HEK293 (cell line): Measurements from ENCODE around the gene RAN.

ENCODE experiments used
- CTCF ChIA-PET: fragments of 350-600 bp; formaldehyde crosslinking; extraction: SDS; loops from one replicate; lab custom pipeline; 2021; ENCODE audit warnings: antibody characterized with exemption; lab: Yijun Ruan, JAX
- POLR2A ChIA-PET: fragments of 300-600 bp; formaldehyde crosslinking; extraction: SDS; loops from one replicate; lab custom pipeline; 2020; ENCODE audit warnings: antibody characterized with exemption, inconsistent platforms; lab: Yijun Ruan, JAX
- H3K27ac ChIP-seq: fragments of 200-500 bp; sonication (Bioruptor generic); 2 replicates; pipeline ENCODE4 v1.5.1; 2014; ENCODE audit warnings: low read depth, low read length, control low read depth, inconsistent platforms; ENCODE audit errors: extremely low read depth
- H3K36me3 ChIP-seq, 2 experiments: fragments of 200-500 bp in 1 of 2; sonication (Bioruptor generic) in 1 of 2; 1 replicate in 1 of 2; 2 replicates in 1 of 2; pipeline ENCODE4 v1.5.1; 2014 to 2017; ENCODE audit warnings: inconsistent platforms in 2 of 2, low read length in 2 of 2; ENCODE audit not compliant: control insufficient read depth in 2 of 2, insufficient read depth in 1 of 2
- H3K4me1 ChIP-seq: fragments of 200-500 bp; sonication (Bioruptor generic); 2 replicates; pipeline ENCODE4 v1.5.1; 2014; ENCODE audit warnings: mild to moderate bottlenecking, low read length, inconsistent platforms; ENCODE audit not compliant: control insufficient read depth, insufficient read depth
- H3K4me3 ChIP-seq: 2 replicates; pipeline ENCODE4 v1.5.1; 2011; ENCODE audit warnings: low read depth, mild to moderate bottlenecking, control low read depth, low read length, moderate library complexity
- H3K9me3 ChIP-seq: fragments of 200-500 bp; sonication (Bioruptor generic); 2 replicates; pipeline ENCODE4 v1.5.1; 2014; ENCODE audit warnings: low read depth, low read length, inconsistent platforms; ENCODE audit not compliant: control insufficient read depth, insufficient read depth
- MEIS1 ChIP-seq: sonication (generic); formaldehyde crosslinking; IDR thresholded peaks from 2 replicates; pipeline ENCODE4 v1.8.1; 2022; ENCODE audit warnings: missing genetic modification reagents, mild to moderate bottlenecking, borderline replicate concordance
- MZF1 ChIP-seq: fragments of 450-650 bp; formaldehyde crosslinking; IDR thresholded peaks from 2 replicates; pipeline ENCODE4 v1.5.1; 2017; ENCODE audit warnings: missing biosample characterization, missing genetic modification characterization, borderline replicate concordance
- OVOL3 ChIP-seq: fragments of 450-650 bp; formaldehyde crosslinking; IDR thresholded peaks from 2 replicates; pipeline ENCODE4 v1.5.1; 2016; ENCODE audit warnings: missing biosample characterization, missing genetic modification characterization
- YY1 ChIP-seq: fragments of 450-650 bp; formaldehyde crosslinking; IDR thresholded peaks from 2 replicates; pipeline ENCODE4 v1.5.1; 2018; ENCODE audit warnings: missing biosample characterization, missing genetic modification characterization
- ZFHX2 ChIP-seq: fragments of 450-650 bp; formaldehyde crosslinking; conservative IDR thresholded peaks from 2 replicates; pipeline ENCODE4 v1.5.1; 2016; ENCODE audit warnings: missing biosample characterization, missing genetic modification characterization
- ZFP41 ChIP-seq: fragments of 450-650 bp; formaldehyde crosslinking; IDR thresholded peaks from 2 replicates; pipeline ENCODE4 v1.5.1; 2016; ENCODE audit warnings: missing biosample characterization, missing genetic modification characterization, borderline replicate concordance
- ZNF140 ChIP-seq: fragments of 450-650 bp; formaldehyde crosslinking; IDR thresholded peaks from 2 replicates; pipeline ENCODE4 v1.5.1; 2016; ENCODE audit warnings: missing biosample characterization, missing genetic modification characterization
- ZNF2 ChIP-seq: fragments of 450-650 bp; formaldehyde crosslinking; IDR thresholded peaks from 2 replicates; pipeline ENCODE4 v1.5.1; 2016; ENCODE audit warnings: missing biosample characterization, missing genetic modification characterization
- ZNF292 ChIP-seq: fragments of 450-650 bp; formaldehyde crosslinking; IDR thresholded peaks from 2 replicates; pipeline ENCODE4 v1.5.1; 2016; ENCODE audit warnings: low read depth, missing biosample characterization, missing genetic modification characterization, borderline replicate concordance
- ZNF335 ChIP-seq: fragments of 450-650 bp; formaldehyde crosslinking; conservative IDR thresholded peaks from 2 replicates; pipeline ENCODE4 v1.5.1; 2016; ENCODE audit warnings: missing biosample characterization, missing genetic modification characterization
- ZNF366 ChIP-seq: fragments of 450-650 bp; formaldehyde crosslinking; conservative IDR thresholded peaks from 2 replicates; pipeline ENCODE4 v1.5.1; 2016; ENCODE audit warnings: missing biosample characterization, missing genetic modification characterization
- ZNF394 ChIP-seq: fragments of 450-650 bp; formaldehyde crosslinking; IDR thresholded peaks from 2 replicates; pipeline ENCODE4 v1.5.1; 2016; ENCODE audit warnings: missing biosample characterization, missing genetic modification characterization, mild to moderate bottlenecking, moderate library complexity, borderline replicate concordance
- ZNF416 ChIP-seq: fragments of 450-650 bp; formaldehyde crosslinking; IDR thresholded peaks from 2 replicates; pipeline ENCODE4 v1.5.1; 2016; ENCODE audit warnings: missing biosample characterization, missing genetic modification characterization
- ZNF600 ChIP-seq: fragments of 450-650 bp; formaldehyde crosslinking; IDR thresholded peaks from 2 replicates; pipeline ENCODE4 v1.5.1; 2016; ENCODE audit warnings: missing biosample characterization, missing genetic modification characterization
- ZNF747 ChIP-seq: fragments of 450-650 bp; formaldehyde crosslinking; IDR thresholded peaks from 2 replicates; pipeline ENCODE4 v1.5.1; 2016; ENCODE audit warnings: missing biosample characterization, missing genetic modification characterization
- TF ChIP-seq, protein P1 (sequence below): fragments of 450-650 bp; formaldehyde crosslinking; IDR thresholded peaks from 2 replicates; pipeline ENCODE4 v1.5.1; 2016; ENCODE audit warnings: missing biosample characterization, missing genetic modification characterization
- TF ChIP-seq, protein P2 (sequence below): IDR thresholded peaks from 2 replicates; pipeline ENCODE4 v1.6.1; 2011; ENCODE audit warnings: mild to moderate bottlenecking, low read depth, low read length, borderline replicate concordance
- TF ChIP-seq, protein P3 (sequence below): fragments of 450-650 bp; formaldehyde crosslinking; IDR thresholded peaks from 2 replicates; pipeline ENCODE4 v1.5.0; 2017; ENCODE audit warnings: missing biosample characterization, missing genetic modification characterization, borderline replicate concordance
- TF ChIP-seq, protein P4 (sequence below): fragments of 450-650 bp; formaldehyde crosslinking; IDR thresholded peaks from 2 replicates; pipeline ENCODE4 v1.5.1; 2017; ENCODE audit warnings: missing biosample characterization, missing genetic modification characterization
- TF ChIP-seq, protein P5 (sequence below): fragments of 450-650 bp; formaldehyde crosslinking; IDR thresholded peaks from 2 replicates; pipeline ENCODE4 v1.5.1; 2017; ENCODE audit warnings: missing biosample characterization, missing genetic modification characterization

RAN gene

DNA sequence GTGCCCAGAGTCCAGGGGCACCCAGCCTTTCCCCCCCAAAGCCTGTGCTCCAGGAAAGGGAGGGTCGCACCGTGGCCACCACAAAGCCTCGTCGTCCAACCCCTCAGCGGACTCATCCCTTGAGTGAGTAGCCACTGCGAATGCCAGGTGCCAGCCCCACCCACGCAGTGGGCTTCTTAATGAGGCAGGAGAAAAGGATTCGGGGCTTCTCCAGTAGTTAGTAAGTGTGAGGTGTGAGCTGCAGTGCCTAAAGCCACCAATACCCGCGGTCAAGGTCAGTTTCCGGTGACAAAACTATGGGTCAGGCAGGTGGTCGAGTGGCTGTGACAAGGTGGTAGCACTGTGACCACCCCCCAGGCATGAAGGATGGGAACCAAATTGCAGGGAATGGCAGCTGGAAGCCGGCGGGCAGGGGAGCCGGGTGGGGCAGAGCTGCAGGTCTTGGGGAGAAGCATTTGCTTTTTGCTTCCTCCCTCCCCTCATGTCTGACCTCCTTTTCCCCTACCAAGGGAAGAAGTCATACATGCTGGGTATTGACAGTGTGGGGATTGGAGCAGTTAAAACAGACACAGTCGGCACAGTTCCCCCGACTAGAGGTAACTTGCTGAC is 8.0 kb downstream of the RAN start:
- TF ChIP-seq ZNF366 (tag by site-specific recombination) (no peak), ZNF747 (tag by site-specific recombination) (no peak), MZF1 (tag by site-specific recombination) (0 out of 2 replicates have a peak, but pooled peaks have one; percentile 50), ZFHX2 (tag by site-specific recombination) (peak; percentile 38), ZNF335 (tag by site-specific recombination) (peak; percentile 57), ZFP41 (no peak), ZNF394 (tag by site-specific recombination) (peak; percentile 15; the same call in 1 of the 2 replicates)
- TF ChIP-seq, protein P1, sequence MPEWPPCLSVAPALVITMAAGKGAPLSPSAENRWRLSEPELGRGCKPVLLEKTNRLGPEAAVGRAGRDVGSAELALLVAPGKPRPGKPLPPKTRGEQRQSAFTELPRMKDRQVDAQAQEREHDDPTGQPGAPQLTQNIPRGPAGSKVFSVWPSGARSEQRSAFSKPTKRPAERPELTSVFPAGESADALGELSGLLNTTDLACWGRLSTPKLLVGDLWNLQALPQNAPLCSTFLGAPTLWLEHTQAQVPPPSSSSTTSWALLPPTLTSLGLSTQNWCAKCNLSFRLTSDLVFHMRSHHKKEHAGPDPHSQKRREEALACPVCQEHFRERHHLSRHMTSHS, result no peak
- peaks cover 11 to 26% of the 10 kb centered on the region in 2 experiments for H3K36me3 ChIP-seq
- no peaks in the 10 kb centered on the region for H3K4me1 ChIP-seq
- no peak overlapping the region for H3K4me3 ChIP-seq
- CTCF ChIA-PET, result no interaction called here
- H3K27ac ChIP-seq, result no peak overlapping the region
- POLR2A ChIA-PET, result interaction anchor here (0.8 kb wide), 1 partner anchor 949 kb away, joined by 4 read pairs; no protein-coding TSS in a partner anchor
- no peaks in the 10 kb centered on the region for H3K9me3 ChIP-seq

DNA sequence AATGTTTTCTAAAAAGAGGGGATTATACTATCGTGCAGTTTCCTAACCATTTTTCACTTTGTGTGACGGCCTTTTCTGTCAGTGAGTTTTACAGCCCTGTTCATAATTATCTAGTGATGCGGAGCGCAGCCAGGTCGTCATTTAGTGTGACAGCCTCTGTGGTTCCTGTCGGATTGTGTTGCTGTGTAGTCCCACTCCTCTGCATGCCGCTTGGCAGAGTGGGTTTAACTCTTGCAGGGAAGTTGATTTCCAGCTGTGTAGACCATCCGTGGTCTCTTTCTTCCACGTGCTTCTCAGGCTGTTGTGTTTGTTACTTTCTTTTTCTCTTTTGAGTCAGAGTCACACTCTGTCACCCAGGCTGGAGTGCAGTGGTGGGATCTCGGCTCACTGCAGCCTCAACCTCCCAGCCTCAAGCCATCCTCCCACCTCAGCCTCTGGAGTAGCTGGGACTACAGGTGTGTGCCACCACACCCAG is 8.6 kb downstream of the RAN start:
- Histone ChIP-seq H3K27ac (no peak overlapping the region), H3K4me3 (no peak overlapping the region)
- TF ChIP-seq, protein P2, sequence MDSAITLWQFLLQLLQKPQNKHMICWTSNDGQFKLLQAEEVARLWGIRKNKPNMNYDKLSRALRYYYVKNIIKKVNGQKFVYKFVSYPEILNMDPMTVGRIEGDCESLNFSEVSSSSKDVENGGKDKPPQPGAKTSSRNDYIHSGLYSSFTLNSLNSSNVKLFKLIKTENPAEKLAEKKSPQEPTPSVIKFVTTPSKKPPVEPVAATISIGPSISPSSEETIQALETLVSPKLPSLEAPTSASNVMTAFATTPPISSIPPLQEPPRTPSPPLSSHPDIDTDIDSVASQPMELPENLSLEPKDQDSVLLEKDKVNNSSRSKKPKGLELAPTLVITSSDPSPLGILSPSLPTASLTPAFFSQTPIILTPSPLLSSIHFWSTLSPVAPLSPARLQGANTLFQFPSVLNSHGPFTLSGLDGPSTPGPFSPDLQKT, result no peak
- TF ChIP-seq ZNF600, result peak; percentile 89
- TF ChIP-seq MZF1 (tag by site-specific recombination), result peak; percentile 4; the same call in 1 of the 2 replicates
- TF ChIP-seq, all 188 proteins: peak for 2
- ChIA-PET POLR2A (interaction anchor here (0.8 kb wide), 1 partner anchor 949 kb away, joined by 4 read pairs; no protein-coding TSS in a partner anchor), CTCF (interaction anchor here (0.5 kb wide), 1 partner anchor 571 kb away, joined by 7 read pairs; no protein-coding TSS in a partner anchor)
- H3K9me3 ChIP-seq, result no peaks in the 10 kb centered on the region
- H3K4me1 ChIP-seq, result no peaks in the 10 kb centered on the region
- H3K36me3 ChIP-seq, result peaks cover 6 to 21% of the 10 kb centered on the region in 2 experiments

DNA sequence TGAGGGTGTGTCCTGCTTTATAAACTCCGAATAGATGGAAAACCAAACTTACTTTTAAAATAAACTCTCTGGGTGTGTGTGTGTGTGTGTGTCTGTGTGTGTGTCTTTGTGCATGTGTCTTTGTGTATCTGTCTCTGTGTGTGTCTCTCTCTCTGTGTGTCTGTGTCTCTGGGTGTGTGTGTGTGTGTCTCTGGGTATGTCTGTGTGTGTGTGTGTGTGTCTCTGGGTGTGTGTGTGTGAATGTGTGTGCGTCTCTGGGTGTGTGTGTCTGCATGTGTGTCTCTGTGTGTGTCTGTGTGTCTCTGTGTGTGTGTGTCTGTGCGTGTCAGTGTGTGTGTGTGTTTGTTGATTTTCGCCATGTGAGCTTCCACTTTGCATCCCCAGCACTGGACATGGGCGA is 9.2 kb downstream of the RAN start:
- CTCF ChIA-PET, result interaction anchor here (0.5 kb wide), 1 partner anchor 570 kb away, joined by 7 read pairs; no protein-coding TSS in a partner anchor
- POLR2A ChIA-PET, result interaction anchor here (0.8 kb wide), 1 partner anchor 948 kb away, joined by 4 read pairs; no protein-coding TSS in a partner anchor
- TF ChIP-seq, protein P3, sequence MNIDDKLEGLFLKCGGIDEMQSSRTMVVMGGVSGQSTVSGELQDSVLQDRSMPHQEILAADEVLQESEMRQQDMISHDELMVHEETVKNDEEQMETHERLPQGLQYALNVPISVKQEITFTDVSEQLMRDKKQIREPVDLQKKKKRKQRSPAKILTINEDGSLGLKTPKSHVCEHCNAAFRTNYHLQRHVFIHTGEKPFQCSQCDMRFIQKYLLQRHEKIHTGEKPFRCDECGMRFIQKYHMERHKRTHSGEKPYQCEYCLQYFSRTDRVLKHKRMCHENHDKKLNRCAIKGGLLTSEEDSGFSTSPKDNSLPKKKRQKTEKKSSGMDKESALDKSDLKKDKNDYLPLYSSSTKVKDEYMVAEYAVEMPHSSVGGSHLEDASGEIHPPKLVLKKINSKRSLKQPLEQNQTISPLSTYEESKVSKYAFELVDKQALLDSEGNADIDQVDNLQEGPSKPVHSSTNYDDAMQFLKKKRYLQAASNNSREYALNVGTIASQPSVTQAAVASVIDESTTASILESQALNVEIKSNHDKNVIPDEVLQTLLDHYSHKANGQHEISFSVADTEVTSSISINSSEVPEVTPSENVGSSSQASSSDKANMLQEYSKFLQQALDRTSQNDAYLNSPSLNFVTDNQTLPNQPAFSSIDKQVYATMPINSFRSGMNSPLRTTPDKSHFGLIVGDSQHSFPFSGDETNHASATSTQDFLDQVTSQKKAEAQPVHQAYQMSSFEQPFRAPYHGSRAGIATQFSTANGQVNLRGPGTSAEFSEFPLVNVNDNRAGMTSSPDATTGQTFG (tag by site-specific recombination), result no peak
- TF ChIP-seq ZNF2 (tag by site-specific recombination), result no peak
- no peak for TF ChIP-seq YY1 (tag by site-specific recombination)
- TF ChIP-seq MEIS1 (CRISPR knock-in tag), result no peak
- no peak for TF ChIP-seq ZNF416 (tag by site-specific recombination)
- TF ChIP-seq, protein P4, sequence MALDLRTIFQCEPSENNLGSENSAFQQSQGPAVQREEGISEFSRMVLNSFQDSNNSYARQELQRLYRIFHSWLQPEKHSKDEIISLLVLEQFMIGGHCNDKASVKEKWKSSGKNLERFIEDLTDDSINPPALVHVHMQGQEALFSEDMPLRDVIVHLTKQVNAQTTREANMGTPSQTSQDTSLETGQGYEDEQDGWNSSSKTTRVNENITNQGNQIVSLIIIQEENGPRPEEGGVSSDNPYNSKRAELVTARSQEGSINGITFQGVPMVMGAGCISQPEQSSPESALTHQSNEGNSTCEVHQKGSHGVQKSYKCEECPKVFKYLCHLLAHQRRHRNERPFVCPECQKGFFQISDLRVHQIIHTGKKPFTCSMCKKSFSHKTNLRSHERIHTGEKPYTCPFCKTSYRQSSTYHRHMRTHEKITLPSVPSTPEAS (tag by site-specific recombination), result peak; percentile 99
- no peak for TF ChIP-seq ZNF292 (tag by site-specific recombination)
- TF ChIP-seq, protein P5, sequence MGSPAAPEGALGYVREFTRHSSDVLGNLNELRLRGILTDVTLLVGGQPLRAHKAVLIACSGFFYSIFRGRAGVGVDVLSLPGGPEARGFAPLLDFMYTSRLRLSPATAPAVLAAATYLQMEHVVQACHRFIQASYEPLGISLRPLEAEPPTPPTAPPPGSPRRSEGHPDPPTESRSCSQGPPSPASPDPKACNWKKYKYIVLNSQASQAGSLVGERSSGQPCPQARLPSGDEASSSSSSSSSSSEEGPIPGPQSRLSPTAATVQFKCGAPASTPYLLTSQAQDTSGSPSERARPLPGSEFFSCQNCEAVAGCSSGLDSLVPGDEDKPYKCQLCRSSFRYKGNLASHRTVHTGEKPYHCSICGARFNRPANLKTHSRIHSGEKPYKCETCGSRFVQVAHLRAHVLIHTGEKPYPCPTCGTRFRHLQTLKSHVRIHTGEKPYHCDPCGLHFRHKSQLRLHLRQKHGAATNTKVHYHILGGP (tag by site-specific recombination), result 0 out of 2 replicates have a peak, but pooled peaks have one; percentile 37
- TF ChIP-seq OVOL3 (tag by site-specific recombination), result no peak
- TF ChIP-seq ZNF140 (tag by site-specific recombination), result no peak
- TF ChIP-seq, all 188 proteins: peak for 2
- H3K4me3 ChIP-seq, result no peak overlapping the region
- H3K27ac ChIP-seq, result no peak overlapping the region
- H3K9me3 ChIP-seq, result no peaks in the 10 kb centered on the region
- H3K4me1 ChIP-seq, result no peaks in the 10 kb centered on the region
- peaks cover 5 to 15% of the 10 kb centered on the region in 2 experiments; a peak in 2 of 3 replicates for H3K36me3 ChIP-seq
